Thyroid gland (tissue), 4 donors: ENCODE results near the gene ADAMTS17.

Source experiments
- POLR2A ChIP-seq, 2 donors: fragments of 450-650 bp; IDR thresholded peaks; one replicate each; pipeline ENCODE4 v1.6.1; 2017; ENCODE audit warnings: antibody characterized with exemption in 2 of 2, mild to moderate bottlenecking in 2 of 2, moderate library complexity in 1 of 2
- TF ChIP-seq, protein P1 (sequence below), 6 experiments: fragments of 200-600 bp in 3 of 6; fragments of 450-650 bp in 3 of 6; sonication (generic) in 3 of 6; IDR thresholded peaks; one replicate each; pipeline ENCODE4 v1.5.1; 2016 to 2019; ENCODE audit warnings: antibody characterized with exemption in 6 of 6, mild to moderate bottlenecking in 2 of 6, inconsistent platforms in 1 of 6, moderate library complexity in 1 of 6

DNA sequence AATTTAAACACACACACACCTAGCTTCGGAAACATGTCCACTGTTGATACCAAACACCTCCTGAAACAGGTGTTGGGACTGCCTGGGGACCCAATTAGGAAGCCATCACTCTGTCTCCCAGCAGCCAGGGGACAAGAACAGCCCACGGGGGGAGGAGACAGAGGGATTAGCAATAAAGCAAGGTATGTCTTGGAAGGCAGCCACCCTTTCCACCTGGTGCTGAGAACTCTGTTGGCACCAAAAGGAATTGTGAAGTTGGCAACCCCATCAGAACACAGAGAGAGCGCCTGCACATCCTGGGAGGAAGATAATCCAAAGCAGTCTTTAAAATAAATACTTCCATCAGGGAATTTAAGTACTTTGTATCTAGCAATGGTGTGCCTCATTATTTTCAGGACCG lies 111.0 kb downstream of the ADAMTS17 start:
- TF ChIP-seq, protein P1, sequence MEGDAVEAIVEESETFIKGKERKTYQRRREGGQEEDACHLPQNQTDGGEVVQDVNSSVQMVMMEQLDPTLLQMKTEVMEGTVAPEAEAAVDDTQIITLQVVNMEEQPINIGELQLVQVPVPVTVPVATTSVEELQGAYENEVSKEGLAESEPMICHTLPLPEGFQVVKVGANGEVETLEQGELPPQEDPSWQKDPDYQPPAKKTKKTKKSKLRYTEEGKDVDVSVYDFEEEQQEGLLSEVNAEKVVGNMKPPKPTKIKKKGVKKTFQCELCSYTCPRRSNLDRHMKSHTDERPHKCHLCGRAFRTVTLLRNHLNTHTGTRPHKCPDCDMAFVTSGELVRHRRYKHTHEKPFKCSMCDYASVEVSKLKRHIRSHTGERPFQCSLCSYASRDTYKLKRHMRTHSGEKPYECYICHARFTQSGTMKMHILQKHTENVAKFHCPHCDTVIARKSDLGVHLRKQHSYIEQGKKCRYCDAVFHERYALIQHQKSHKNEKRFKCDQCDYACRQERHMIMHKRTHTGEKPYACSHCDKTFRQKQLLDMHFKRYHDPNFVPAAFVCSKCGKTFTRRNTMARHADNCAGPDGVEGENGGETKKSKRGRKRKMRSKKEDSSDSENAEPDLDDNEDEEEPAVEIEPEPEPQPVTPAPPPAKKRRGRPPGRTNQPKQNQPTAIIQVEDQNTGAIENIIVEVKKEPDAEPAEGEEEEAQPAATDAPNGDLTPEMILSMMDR (IDR thresholded peaks at IDR 0.05) = no peak
- TF ChIP-seq POLR2A (IDR thresholded peaks at IDR 0.05) = no peak
